Measurements from ENCODE around the gene YWHAE. TPM values are rescaled to one million over a fixed set of nuclear protein-coding genes. Genes with fewer than 3 reads are reported as not detected.

Gene YWHAE
- total and polyA plus RNA-seq, 10 of the 15 experiments (the other 5 are each of a cell fraction or from before 2014, with no cell fraction given) = 189 to 651 (median 469) TPM

DNA sequence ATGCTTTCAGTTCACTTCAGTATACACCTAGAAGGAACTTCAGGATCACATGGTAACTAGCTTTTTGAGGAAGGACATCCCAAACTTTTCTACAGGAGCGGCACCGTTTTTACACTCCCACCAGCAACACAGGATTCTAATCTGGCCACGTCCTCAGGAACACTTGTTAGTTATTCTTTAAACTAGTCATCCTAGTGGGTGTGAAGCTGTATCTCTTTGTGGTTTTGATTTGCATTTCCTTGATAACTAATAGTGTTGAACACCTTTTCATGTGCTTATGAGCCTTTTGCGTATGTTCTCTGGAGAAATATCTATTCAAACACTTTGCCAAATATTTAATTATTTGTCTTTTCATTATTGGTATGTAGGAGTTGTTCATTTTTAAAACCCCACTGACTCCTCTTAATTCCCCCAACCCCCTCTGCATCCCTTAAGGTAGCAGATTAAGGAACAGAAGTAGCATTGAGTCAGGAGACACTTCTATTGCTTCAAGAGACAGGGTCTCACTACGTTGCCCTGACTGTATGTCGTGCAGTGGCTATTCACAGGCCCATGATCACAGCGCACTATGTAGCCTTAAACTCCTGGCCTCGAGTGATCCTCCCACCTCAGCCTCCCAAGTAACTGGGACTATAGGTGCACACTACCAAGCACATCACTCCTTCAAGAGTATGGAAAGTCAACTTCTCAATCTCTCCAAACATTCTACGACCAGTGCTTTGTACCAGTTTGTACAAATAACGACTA lies 25.4 kb downstream of the YWHAE start:
- intact Hi-C loops (cut with micrococcal nuclease; ENCODE audit: unreplicated experiment) = no loop called here
- H3K4me3 ChIP-seq = no peak overlapping the region
- no peak overlapping the region for H3K9ac ChIP-seq (ENCODE audit: control insufficient read depth, insufficient read depth, low read length)
- H2AFZ ChIP-seq (ENCODE audit: control insufficient read depth, low read depth, low read length) = no peak overlapping the region
- peaks cover 9 to 20% of the 10 kb centered on the region in 2 experiments for H3K36me3 ChIP-seq (ENCODE audit: control insufficient read depth in 2 of 2, insufficient read depth in 2 of 2, low read length in 1 of 2)
- ATAC-seq (peak; percentile 61), DNase-seq (ENCODE audit: low read depth, low spot score) (no peak), FAIRE-seq (no peak)
- no peak overlapping the region for H3K27ac ChIP-seq (ENCODE audit: control insufficient read depth, insufficient read depth)
- in situ Hi-C loops (cut with MboI) = no loop called here
- H3K79me2 ChIP-seq (ENCODE audit: control insufficient read depth, insufficient read depth, low read length) = peaks cover 94% of the 10 kb centered on the region
- H3K4me2 ChIP-seq (ENCODE audit: control insufficient read depth, insufficient read depth) = peak overlapping the region; percentile 71
- no peaks in the 10 kb centered on the region for H3K27me3 ChIP-seq (replicated peaks in 1 of 2; ENCODE audit: control insufficient read depth in 2 of 2, insufficient read depth in 2 of 2, low read length in 1 of 2)
- 12% methylated on average over 10 of the region's 10 CpGs for WGBS (ENCODE audit: insufficient coverage, insufficient replicate concordance, low lambda C conversion rate, missing lambda C conversion rate)
- no peaks in the 10 kb centered on the region for H3K9me3 ChIP-seq (replicated peaks; ENCODE audit: control insufficient read depth, insufficient read depth, low read length)
- ChIA-PET CTCF (interaction anchor here (0.6 to 4.7 kb wide), 2 partner anchors 9 to 65 kb away, joined by 3 to 42 read pairs; no protein-coding TSS in a partner anchor), SMC1A (ENCODE audit: uncharacterized antibody, unreplicated experiment) (interaction anchor here (1.1 to 4.1 kb wide), 3 partner anchors 8 to 23 kb away, joined by 3 to 40 read pairs (median 7); no protein-coding TSS in a partner anchor), RAD21 (ENCODE audit: unreplicated experiment) (interaction anchor here (0.7 to 1.3 kb wide), 5 partner anchors 9 to 256 kb away, joined by 3 to 6 read pairs (median 4); partner anchors contain the start of genes INPP5K and YWHAE), POLR2A (interaction anchor here (1.0 kb wide), 1 partner anchor 9 kb away, joined by 4 read pairs; no protein-coding TSS in a partner anchor)
- peaks cover 65% of the 10 kb centered on the region for H3K4me1 ChIP-seq (ENCODE audit: control insufficient read depth, insufficient read depth, low read length)
- BruUV-seq (replicated peaks) = no TSS peak
- H4K20me1 ChIP-seq (ENCODE audit: control insufficient read depth, insufficient read depth) = peaks cover 41% of the 10 kb centered on the region
- peak; percentile 72 for TF ChIP-seq RUNX3 (IDR thresholded peaks at IDR 0.05; ENCODE audit: low read length)
- TF ChIP-seq, protein P1, sequence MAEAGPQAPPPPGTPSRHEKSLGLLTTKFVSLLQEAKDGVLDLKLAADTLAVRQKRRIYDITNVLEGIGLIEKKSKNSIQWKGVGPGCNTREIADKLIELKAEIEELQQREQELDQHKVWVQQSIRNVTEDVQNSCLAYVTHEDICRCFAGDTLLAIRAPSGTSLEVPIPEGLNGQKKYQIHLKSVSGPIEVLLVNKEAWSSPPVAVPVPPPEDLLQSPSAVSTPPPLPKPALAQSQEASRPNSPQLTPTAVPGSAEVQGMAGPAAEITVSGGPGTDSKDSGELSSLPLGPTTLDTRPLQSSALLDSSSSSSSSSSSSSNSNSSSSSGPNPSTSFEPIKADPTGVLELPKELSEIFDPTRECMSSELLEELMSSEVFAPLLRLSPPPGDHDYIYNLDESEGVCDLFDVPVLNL (IDR thresholded peaks at IDR 0.05; ENCODE audit: low read depth, low read length) = no peak
- no peak for TF ChIP-seq ZNF217 (IDR thresholded peaks at IDR 0.05)
- 0 out of 4 replicates have a peak, but pooled peaks of 1 of the 2 experiments have one; percentile 29 for TF ChIP-seq EP300 (IDR thresholded peaks at IDR 0.05; ENCODE audit: borderline replicate concordance in 1 of 2, control insufficient read depth in 1 of 2, low read depth in 2 of 2, low read length in 2 of 2)
- peak; percentile 38; the same call in 1 of the 2 replicates for TF ChIP-seq CBFB (IDR thresholded peaks at IDR 0.05; ENCODE audit: low read depth)
- no peak for TF ChIP-seq PBX3 (IDR thresholded peaks at IDR 0.05; ENCODE audit: insufficient replicate concordance, low read depth, low read length)
- TF ChIP-seq EZH2 (IDR thresholded peaks at IDR 0.05; ENCODE audit: borderline replicate concordance, control insufficient read depth, low read depth, low read length) = no peak
- TF ChIP-seq SMARCA5 (IDR thresholded peaks at IDR 0.05) = peak; percentile 53; the same call in 1 of the 2 replicates
- TF ChIP-seq MXI1 (IDR thresholded peaks at IDR 0.05; ENCODE audit: low read depth, low read length) = peak; percentile 48; the same call in 1 of the 2 replicates
- TF ChIP-seq PAX8 (IDR thresholded peaks at IDR 0.05) = no peak
- no peak for TF ChIP-seq RELA (IDR thresholded peaks at IDR 0.05; ENCODE audit: borderline replicate concordance, partially characterized antibody)
- peak; percentile 77; the same call in 1 of the 3 replicates for TF ChIP-seq POU2F2 (IDR thresholded peaks at IDR 0.05; ENCODE audit: borderline replicate concordance, low read depth, low read length)
- TF ChIP-seq WRNIP1 (IDR thresholded peaks at IDR 0.05; ENCODE audit: borderline replicate concordance, low read depth, low read length) = 0 out of 2 replicates have a peak, but pooled peaks have one; percentile 67
- peak; percentile 36 to 44; a peak in 2 of 4 replicates for TF ChIP-seq IKZF2 (IDR thresholded peaks at IDR 0.05)
- TF ChIP-seq MTA2 (IDR thresholded peaks at IDR 0.05; ENCODE audit: low read depth) = peak; percentile 18; the same call in 1 of the 2 replicates
- TF ChIP-seq, protein P2, sequence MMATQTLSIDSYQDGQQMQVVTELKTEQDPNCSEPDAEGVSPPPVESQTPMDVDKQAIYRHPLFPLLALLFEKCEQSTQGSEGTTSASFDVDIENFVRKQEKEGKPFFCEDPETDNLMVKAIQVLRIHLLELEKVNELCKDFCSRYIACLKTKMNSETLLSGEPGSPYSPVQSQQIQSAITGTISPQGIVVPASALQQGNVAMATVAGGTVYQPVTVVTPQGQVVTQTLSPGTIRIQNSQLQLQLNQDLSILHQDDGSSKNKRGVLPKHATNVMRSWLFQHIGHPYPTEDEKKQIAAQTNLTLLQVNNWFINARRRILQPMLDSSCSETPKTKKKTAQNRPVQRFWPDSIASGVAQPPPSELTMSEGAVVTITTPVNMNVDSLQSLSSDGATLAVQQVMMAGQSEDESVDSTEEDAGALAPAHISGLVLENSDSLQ (IDR thresholded peaks at IDR 0.05) = no peak
- no peak for TF ChIP-seq RAD51 (IDR thresholded peaks at IDR 0.05)
- TF ChIP-seq ESRRA (IDR thresholded peaks at IDR 0.05; ENCODE audit: low read length) = no peak
- no peak for TF ChIP-seq NR2C1 (IDR thresholded peaks at IDR 0.05)
- TF ChIP-seq HDAC2 (IDR thresholded peaks at IDR 0.05) = no peak

Measured in GM12878 (cell line).